IMR-90 (cell line): ENCODE data around the gene ID3. TPM values are rescaled to one million over a fixed set of nuclear protein-coding genes. Genes with fewer than 3 reads are reported as not detected.

ENCODE experiments used
- CEBPB ChIP-seq: IDR thresholded peaks from 2 replicates; pipeline ENCODE4 v1.6.1; 2012; ENCODE audit warnings: low read depth, low read length, improper control_type of control experiment
- CHD1 ChIP-seq: IDR thresholded peaks from 2 replicates; pipeline ENCODE4 v1.6.1; 2012; ENCODE audit warnings: low read depth, low read length, improper control_type of control experiment
- MAFK ChIP-seq: IDR thresholded peaks from 2 replicates; pipeline ENCODE4 v1.6.1; 2012; ENCODE audit warnings: low read depth, low read length, improper control_type of control experiment
- NFE2L2 ChIP-seq: fragments of 150-350 bp; IDR thresholded peaks from 2 replicates; pipeline ENCODE4 v1.6.1; 2016; ENCODE audit warnings: low read depth, mild to moderate bottlenecking, low read length
- POLR2A ChIP-seq: IDR thresholded peaks from 2 replicates; pipeline ENCODE4 v1.6.1; 2012; ENCODE audit warnings: mild to moderate bottlenecking, low read depth, low read length
- RFX5 ChIP-seq: IDR thresholded peaks from 2 replicates; pipeline ENCODE4 v1.8.0; 2012; ENCODE audit warnings: low read depth, mild to moderate bottlenecking, low read length, moderate library complexity
- SMC3 ChIP-seq: fragments of 150-350 bp; IDR thresholded peaks from 2 replicates; pipeline ENCODE4 v1.6.1; 2016; ENCODE audit warnings: low read depth, mild to moderate bottlenecking, antibody characterized with exemption, low read length, moderate library complexity
- polyA plus RNA-seq, 3 experiments: library from polyadenylated mRNA; depleted of rRNA; stranded (reverse); fragments of >200 nt; gene quantifications; 2 replicates each; pipeline ENCODE4 v1.2.3, GENCODE V29; 2012; ENCODE audit warnings: low replicate concordance in 1 of 3
- total RNA-seq: library from RNA; depleted of rRNA; stranded (reverse); fragments of >200 nt; gene quantifications from 2 replicates; pipeline ENCODE4 v1.2.3, GENCODE V29; 2012

The ID3 gene
- total and polyA plus RNA-seq, 2 of the 4 experiments (the other 2 are of a cell fraction) = 109 to 304 TPM

DNA sequence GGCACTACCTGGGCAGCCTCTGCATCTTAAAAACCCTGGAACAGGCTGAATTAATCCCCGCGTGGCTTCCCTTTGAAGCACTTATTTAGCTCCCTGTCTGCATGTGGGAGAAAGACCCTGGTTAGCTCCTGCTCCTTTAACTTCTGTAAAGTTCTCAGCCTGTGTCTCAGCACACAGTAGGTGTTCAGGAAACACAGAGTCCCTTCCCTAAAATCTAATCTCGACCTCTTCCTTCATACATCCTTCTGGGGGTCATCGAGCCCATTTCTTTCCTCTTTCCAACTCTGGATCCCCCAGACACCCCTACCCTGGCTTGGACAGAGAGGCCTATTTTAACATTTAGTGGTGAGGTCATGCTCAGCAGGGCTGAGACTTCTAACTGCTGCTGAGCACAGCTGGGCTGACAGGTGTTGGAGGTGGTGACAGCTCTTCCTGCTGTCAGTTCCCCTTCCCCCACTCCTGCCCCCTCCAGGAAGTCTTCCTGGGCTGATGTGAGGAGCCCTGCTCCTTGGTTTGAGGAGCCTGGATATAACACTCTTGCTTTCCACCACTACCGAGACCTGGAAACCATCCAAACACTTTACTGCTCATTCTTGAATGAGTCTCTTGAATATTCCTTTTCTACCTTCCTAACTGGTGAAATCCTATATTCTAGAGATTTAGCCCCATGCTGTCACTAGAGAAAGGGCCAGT, 33.6 kb downstream of the ID3 start (continued):
- TF ChIP-seq SMC3 (no peak), CHD1 (no peak), RFX5 (no peak), NFE2L2 (no peak), CEBPB (no peak), MAFK (no peak), POLR2A (no peak)
